ENCODE results near the gene CREB5. TPM values are rescaled to one million over a fixed set of nuclear protein-coding genes. Genes with fewer than 3 reads are reported as not detected.

Gene CREB5
- total and polyA plus RNA-seq, 2 experiments from 2014 or later: 2.4 to 4.4 TPM

DNA sequence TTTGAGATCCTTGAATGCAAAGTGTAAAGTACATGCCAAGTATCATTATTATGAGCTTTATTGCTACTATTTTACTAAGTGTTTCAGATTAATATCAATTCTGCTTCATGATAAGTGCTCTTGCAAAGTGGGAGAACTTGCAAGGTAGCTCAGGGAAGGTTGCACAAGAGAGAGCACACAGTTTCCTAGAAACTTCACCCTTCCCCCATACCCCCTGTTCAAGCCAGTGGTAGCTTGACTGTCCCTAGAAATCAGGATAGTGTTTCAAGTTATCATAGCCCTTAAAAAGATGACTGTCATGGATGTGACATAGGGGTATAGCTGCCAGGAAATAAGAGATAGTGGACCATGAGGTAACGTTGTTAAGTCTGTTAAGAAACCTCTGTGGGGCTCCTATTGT is 294.3 kb downstream of the CREB5 start (continued):
- TF ChIP-seq STAT1 (IDR thresholded peaks at IDR 0.05; ENCODE audit: unreplicated experiment) (no peak), ZNF114 (CRISPR knock-in tag; IDR thresholded peaks at IDR 0.05) (no peak), CREB1 (CRISPR knock-in tag; IDR thresholded peaks at IDR 0.05; ENCODE audit: low read depth) (no peak), EZH2 (IDR thresholded peaks at IDR 0.05; ENCODE audit: low read depth, unreplicated experiment) (no peak), POLR2AphosphoS5 (IDR thresholded peaks at IDR 0.05; ENCODE audit: low read depth) (no peak), NANOG (IDR thresholded peaks at IDR 0.05; ENCODE audit: borderline replicate concordance) (no peak), EZH2phosphoT487 (IDR thresholded peaks at IDR 0.05; ENCODE audit: unreplicated experiment) (no peak)
- TF ChIP-seq, protein P1, sequence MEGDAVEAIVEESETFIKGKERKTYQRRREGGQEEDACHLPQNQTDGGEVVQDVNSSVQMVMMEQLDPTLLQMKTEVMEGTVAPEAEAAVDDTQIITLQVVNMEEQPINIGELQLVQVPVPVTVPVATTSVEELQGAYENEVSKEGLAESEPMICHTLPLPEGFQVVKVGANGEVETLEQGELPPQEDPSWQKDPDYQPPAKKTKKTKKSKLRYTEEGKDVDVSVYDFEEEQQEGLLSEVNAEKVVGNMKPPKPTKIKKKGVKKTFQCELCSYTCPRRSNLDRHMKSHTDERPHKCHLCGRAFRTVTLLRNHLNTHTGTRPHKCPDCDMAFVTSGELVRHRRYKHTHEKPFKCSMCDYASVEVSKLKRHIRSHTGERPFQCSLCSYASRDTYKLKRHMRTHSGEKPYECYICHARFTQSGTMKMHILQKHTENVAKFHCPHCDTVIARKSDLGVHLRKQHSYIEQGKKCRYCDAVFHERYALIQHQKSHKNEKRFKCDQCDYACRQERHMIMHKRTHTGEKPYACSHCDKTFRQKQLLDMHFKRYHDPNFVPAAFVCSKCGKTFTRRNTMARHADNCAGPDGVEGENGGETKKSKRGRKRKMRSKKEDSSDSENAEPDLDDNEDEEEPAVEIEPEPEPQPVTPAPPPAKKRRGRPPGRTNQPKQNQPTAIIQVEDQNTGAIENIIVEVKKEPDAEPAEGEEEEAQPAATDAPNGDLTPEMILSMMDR (conservative IDR thresholded peaks at IDR 0.05; ENCODE audit: low read depth in 2 of 2): no peak
- TF ChIP-seq, protein P2, sequence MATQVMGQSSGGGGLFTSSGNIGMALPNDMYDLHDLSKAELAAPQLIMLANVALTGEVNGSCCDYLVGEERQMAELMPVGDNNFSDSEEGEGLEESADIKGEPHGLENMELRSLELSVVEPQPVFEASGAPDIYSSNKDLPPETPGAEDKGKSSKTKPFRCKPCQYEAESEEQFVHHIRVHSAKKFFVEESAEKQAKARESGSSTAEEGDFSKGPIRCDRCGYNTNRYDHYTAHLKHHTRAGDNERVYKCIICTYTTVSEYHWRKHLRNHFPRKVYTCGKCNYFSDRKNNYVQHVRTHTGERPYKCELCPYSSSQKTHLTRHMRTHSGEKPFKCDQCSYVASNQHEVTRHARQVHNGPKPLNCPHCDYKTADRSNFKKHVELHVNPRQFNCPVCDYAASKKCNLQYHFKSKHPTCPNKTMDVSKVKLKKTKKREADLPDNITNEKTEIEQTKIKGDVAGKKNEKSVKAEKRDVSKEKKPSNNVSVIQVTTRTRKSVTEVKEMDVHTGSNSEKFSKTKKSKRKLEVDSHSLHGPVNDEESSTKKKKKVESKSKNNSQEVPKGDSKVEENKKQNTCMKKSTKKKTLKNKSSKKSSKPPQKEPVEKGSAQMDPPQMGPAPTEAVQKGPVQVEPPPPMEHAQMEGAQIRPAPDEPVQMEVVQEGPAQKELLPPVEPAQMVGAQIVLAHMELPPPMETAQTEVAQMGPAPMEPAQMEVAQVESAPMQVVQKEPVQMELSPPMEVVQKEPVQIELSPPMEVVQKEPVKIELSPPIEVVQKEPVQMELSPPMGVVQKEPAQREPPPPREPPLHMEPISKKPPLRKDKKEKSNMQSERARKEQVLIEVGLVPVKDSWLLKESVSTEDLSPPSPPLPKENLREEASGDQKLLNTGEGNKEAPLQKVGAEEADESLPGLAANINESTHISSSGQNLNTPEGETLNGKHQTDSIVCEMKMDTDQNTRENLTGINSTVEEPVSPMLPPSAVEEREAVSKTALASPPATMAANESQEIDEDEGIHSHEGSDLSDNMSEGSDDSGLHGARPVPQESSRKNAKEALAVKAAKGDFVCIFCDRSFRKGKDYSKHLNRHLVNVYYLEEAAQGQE (IDR thresholded peaks at IDR 0.05; ENCODE audit: unreplicated experiment): no peak
- TF ChIP-seq, protein P3, sequence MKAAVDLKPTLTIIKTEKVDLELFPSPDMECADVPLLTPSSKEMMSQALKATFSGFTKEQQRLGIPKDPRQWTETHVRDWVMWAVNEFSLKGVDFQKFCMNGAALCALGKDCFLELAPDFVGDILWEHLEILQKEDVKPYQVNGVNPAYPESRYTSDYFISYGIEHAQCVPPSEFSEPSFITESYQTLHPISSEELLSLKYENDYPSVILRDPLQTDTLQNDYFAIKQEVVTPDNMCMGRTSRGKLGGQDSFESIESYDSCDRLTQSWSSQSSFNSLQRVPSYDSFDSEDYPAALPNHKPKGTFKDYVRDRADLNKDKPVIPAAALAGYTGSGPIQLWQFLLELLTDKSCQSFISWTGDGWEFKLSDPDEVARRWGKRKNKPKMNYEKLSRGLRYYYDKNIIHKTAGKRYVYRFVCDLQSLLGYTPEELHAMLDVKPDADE (IDR thresholded peaks at IDR 0.05): no peak

DNA sequence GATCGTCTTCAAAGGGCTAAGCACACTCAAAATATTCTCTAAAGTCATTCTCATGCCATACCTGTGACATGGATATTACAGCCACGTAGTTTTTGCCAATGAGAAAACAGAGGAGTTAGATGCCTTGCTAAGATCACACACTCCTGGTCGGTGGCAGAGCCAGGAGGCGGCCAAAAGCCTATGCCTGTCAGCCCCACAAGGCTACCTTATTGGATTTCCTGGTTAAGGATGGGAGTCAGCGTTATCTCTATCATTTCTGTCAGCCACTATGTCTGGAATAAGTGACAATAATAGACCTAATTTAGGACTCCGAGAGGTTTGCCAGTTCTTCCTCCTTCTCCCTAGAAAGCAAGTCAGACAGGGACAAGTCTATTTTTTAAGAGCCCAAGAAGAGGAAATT is 295.0 kb downstream of the CREB5 start:
- no peak overlapping the region for H3K4me2 ChIP-seq
- no peaks in the 10 kb centered on the region for H4K20me1 ChIP-seq (replicated peaks; ENCODE audit: insufficient read depth)
- H3K36me3 ChIP-seq (ENCODE audit: insufficient read depth): no peaks in the 10 kb centered on the region
- Mint-ChIP-seq H3K9me3 (peaks cover 9% of the 10 kb centered on the region; the same call in 2 of the 3 replicates), H3K36me3 (ENCODE audit: low read depth) (peaks cover 3% of the 10 kb centered on the region; the same call in 2 of the 3 replicates), H3K27ac (no peak overlapping the region), H3K4me1 (peaks cover 14% of the 10 kb centered on the region), H3K4me3 (no peak overlapping the region), H3K27me3 (ENCODE audit: insufficient read depth, low read depth, poor library complexity) (peaks cover 5% of the 10 kb centered on the region)
- peaks cover 19% of the 10 kb centered on the region for H3K4me1 ChIP-seq (ENCODE audit: insufficient read depth)
- ATAC-seq (no peak), DNase-seq (ENCODE audit: low spot score) (no peak)
- H3K27me3 ChIP-seq (ENCODE audit: insufficient read depth): no peaks in the 10 kb centered on the region
- H2AFZ ChIP-seq: no peak overlapping the region
- H3K27ac ChIP-seq (ENCODE audit: low read depth): no peak overlapping the region
- H3K79me2 ChIP-seq (replicated peaks; ENCODE audit: insufficient read depth): no peaks in the 10 kb centered on the region
- H3F3A ChIP-seq (replicated peaks; ENCODE audit: low read depth): no peaks in the 10 kb centered on the region; the same call in 1 of the 2 replicates
- peaks cover 3% of the 10 kb centered on the region; the same call in 1 of the 2 replicates for H3K9me2 ChIP-seq (ENCODE audit: insufficient read depth)
- H3K4me3 ChIP-seq: no peak overlapping the region
- TF ChIP-seq ZNF114 (CRISPR knock-in tag; IDR thresholded peaks at IDR 0.05) (no peak), EZH2 (IDR thresholded peaks at IDR 0.05; ENCODE audit: low read depth, unreplicated experiment) (no peak), NANOG (IDR thresholded peaks at IDR 0.05; ENCODE audit: borderline replicate concordance) (no peak), ZNF331 (CRISPR knock-in tag; IDR thresholded peaks at IDR 0.05; ENCODE audit: low read depth) (no peak), EZH2phosphoT487 (IDR thresholded peaks at IDR 0.05; ENCODE audit: unreplicated experiment) (no peak), STAT1 (IDR thresholded peaks at IDR 0.05; ENCODE audit: unreplicated experiment) (no peak), JUNB (IDR thresholded peaks at IDR 0.05; ENCODE audit: unreplicated experiment) (no peak)
- TF ChIP-seq, protein P1 (conservative IDR thresholded peaks at IDR 0.05; ENCODE audit: low read depth in 2 of 2): no peak
